Measurements from ENCODE around the gene C14orf180.
"Not testable (repeated sequence)": the region's sequence is repeated elsewhere in the genome, so short reads cannot be mapped to it uniquely, and the experiment has no call there.

The C14orf180 gene

GRCh38 chr14:104633276-104634137, 53.9 kb downstream of the C14orf180 start:
- DNase-seq, result no peak

GRCh38 chr14:104634138-104634760, 54.7 kb downstream of the C14orf180 start:
- no peak for DNase-seq

- no peak for DNase-seq
Measured at GRCh38 chr14:104634886-104635570, 55.5 kb downstream of the C14orf180 start.

GRCh38 chr14:104635717-104636116, 56.2 kb downstream of the C14orf180 start:
- no peak for DNase-seq

GRCh38 chr14:104636131-104636530, 56.6 kb downstream of the C14orf180 start:
- no peak for DNase-seq

GRCh38 chr14:104636846-104637545, 57.4 kb downstream of the C14orf180 start:
- DNase-seq, result not testable (repeated sequence)

- DNase-seq, result no peak
Measured at GRCh38 chr14:104637546-104638003, 58.0 kb downstream of the C14orf180 start.

GRCh38 chr14:104638190-104638589, 58.6 kb downstream of the C14orf180 start:
- DNase-seq, result no peak

- no peak for DNase-seq
Measured at GRCh38 chr14:104638927-104639450, 59.4 kb downstream of the C14orf180 start.

- DNase-seq, result no peak
Measured at GRCh38 chr14:104639471-104639870, 59.9 kb downstream of the C14orf180 start.

Measured in stimulated activated CD4-positive, alpha-beta T cell treated with anti-CD3 and anti-CD28 coated beads, Interleukin-12 subunit alpha, Interleukin-12 subunit beta, amount 100 ng/mL, for 4 hours (primary cell).